Measurements from ENCODE around the gene HYAL4.
"Not testable (repeated sequence)": the region's sequence is repeated elsewhere in the genome, so short reads cannot be mapped to it uniquely, and the experiment has no call there.

HYAL4 gene

DNA sequence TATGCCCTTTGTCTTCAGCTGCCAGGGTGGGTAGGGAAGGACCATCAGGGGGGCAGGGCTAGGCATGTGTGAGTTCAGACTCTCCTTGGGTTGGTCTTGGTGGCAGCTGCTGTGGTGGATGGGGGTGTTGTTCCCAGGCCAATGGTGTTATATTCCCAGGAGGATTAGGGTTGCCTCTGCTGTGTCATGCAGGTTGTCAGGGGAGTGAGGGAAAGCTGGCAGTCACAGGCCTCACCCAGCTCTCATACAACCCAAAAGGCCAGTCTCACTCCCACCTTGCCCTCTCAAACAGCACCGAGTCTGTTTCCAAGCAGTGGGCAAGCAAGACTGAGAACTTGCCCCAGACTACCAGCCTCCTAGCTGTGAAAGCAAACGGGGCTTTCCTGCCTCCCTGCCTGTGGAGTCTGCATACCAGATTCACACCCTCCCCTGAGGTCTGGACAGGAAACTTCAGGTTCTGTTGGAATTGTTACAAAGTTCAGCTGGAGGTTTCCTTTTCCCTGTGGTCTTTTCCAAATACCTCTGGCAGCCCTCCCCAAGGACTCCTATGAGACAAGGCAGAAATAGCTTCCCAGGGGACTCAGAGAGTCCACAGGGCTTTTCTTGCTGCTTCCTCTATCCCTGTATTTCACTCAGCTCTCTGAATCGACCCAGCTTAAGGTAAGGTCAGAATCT lies 1.4 kb downstream of the HYAL4 start:
- no peaks in the 10 kb centered on the region for H3K36me3 ChIP-seq (ENCODE audit: low read length)
- H3K27me3 ChIP-seq (ENCODE audit: low read length): no peaks in the 10 kb centered on the region
- no peak overlapping the region for H3K9ac ChIP-seq (ENCODE audit: low read length)
- no peaks in the 10 kb centered on the region for H3K79me2 ChIP-seq (ENCODE audit: insufficient read depth, low read length)
- no peaks in the 10 kb centered on the region for H3K9me3 ChIP-seq (ENCODE audit: insufficient read depth, low read length)
- no peak overlapping the region for H2AFZ ChIP-seq (ENCODE audit: low read depth, low read length, severe bottlenecking)
- H3K9me2 ChIP-seq (replicated peaks; ENCODE audit: insufficient read depth, low read length): no peaks in the 10 kb centered on the region
- TF ChIP-seq, protein P1, sequence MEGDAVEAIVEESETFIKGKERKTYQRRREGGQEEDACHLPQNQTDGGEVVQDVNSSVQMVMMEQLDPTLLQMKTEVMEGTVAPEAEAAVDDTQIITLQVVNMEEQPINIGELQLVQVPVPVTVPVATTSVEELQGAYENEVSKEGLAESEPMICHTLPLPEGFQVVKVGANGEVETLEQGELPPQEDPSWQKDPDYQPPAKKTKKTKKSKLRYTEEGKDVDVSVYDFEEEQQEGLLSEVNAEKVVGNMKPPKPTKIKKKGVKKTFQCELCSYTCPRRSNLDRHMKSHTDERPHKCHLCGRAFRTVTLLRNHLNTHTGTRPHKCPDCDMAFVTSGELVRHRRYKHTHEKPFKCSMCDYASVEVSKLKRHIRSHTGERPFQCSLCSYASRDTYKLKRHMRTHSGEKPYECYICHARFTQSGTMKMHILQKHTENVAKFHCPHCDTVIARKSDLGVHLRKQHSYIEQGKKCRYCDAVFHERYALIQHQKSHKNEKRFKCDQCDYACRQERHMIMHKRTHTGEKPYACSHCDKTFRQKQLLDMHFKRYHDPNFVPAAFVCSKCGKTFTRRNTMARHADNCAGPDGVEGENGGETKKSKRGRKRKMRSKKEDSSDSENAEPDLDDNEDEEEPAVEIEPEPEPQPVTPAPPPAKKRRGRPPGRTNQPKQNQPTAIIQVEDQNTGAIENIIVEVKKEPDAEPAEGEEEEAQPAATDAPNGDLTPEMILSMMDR (IDR thresholded peaks at IDR 0.05; ENCODE audit: insufficient read depth, low read length, poor library complexity, severe bottlenecking): no peak
- no peak for TF ChIP-seq EZH2phosphoT487 (conservative IDR thresholded peaks at IDR 0.05; ENCODE audit: low read length)
- H3F3A ChIP-seq (ENCODE audit: insufficient read depth): no peaks in the 10 kb centered on the region
- H4K20me1 ChIP-seq (ENCODE audit: low read depth, low read length): no peaks in the 10 kb centered on the region
- no peak overlapping the region for H3K27ac ChIP-seq (ENCODE audit: low read depth, low read length)
- H3K4me3 ChIP-seq (ENCODE audit: insufficient read depth, low read length, poor library complexity, severe bottlenecking): no peak overlapping the region
- H3K4me2 ChIP-seq (ENCODE audit: low read depth, low read length, poor library complexity, severe bottlenecking): no peak overlapping the region

DNA sequence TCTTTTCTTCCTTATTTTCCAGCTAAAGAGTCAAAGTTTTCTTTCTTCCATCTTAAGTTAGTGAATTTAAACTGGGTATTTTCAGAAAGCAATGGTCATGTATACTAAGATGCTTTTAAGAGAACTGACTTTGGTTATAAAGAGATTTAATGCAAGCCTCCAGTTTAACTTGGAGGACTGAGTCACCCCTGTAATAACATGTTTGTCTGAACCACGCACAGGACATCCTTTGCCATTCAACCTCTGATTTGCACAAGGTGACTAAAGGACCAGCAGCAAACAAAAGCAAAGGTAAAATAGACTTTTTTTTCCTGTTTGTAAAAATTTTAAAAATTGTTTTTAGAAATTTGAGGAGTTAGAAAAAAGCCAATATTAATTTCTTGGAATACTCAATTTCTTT lies 2.9 kb downstream of the HYAL4 start:
- Histone ChIP-seq H3K9me3 (ENCODE audit: insufficient read depth, low read length) (no peaks in the 10 kb centered on the region), H3F3A (ENCODE audit: insufficient read depth) (no peaks in the 10 kb centered on the region), H4K20me1 (ENCODE audit: low read depth, low read length) (no peaks in the 10 kb centered on the region), H3K4me3 (ENCODE audit: insufficient read depth, low read length, poor library complexity, severe bottlenecking) (no peak overlapping the region), H3K79me2 (ENCODE audit: insufficient read depth, low read length) (no peaks in the 10 kb centered on the region), H3K27ac (ENCODE audit: low read depth, low read length) (no peak overlapping the region), H3K27me3 (ENCODE audit: low read length) (no peaks in the 10 kb centered on the region), H3K36me3 (ENCODE audit: low read length) (no peaks in the 10 kb centered on the region), H3K9me2 (replicated peaks; ENCODE audit: insufficient read depth, low read length) (no peaks in the 10 kb centered on the region), H2AFZ (ENCODE audit: low read depth, low read length, severe bottlenecking) (no peak overlapping the region), H3K9ac (ENCODE audit: low read length) (no peak overlapping the region), H3K4me2 (ENCODE audit: low read depth, low read length, poor library complexity, severe bottlenecking) (no peak overlapping the region)
- no peak for TF ChIP-seq EZH2phosphoT487 (conservative IDR thresholded peaks at IDR 0.05; ENCODE audit: low read length)
- TF ChIP-seq, protein P1 (IDR thresholded peaks at IDR 0.05; ENCODE audit: insufficient read depth, low read length, poor library complexity, severe bottlenecking): no peak

DNA sequence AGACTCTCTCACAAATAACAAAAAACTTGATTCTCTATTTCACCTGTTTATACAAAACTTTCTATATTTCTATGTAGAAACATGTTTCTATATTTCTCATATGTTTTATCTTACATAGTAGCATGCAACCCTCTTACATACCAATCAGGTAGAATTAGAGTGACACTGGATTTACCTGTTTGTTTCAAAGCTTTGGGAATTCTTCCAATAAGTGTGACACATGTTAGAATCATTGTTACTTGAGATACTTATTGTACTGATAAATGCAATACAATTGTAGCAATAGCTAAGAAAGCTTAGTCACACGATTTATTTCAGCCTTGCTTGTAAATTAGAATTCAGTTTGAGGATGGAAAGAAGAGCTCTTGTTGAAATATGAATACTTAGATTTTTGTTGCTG lies 4.9 kb downstream of the HYAL4 start:
- TF ChIP-seq, protein P1 (IDR thresholded peaks at IDR 0.05; ENCODE audit: insufficient read depth, low read length, poor library complexity, severe bottlenecking): no peak
- no peak for TF ChIP-seq EZH2phosphoT487 (conservative IDR thresholded peaks at IDR 0.05; ENCODE audit: low read length)
- Histone ChIP-seq H4K20me1 (ENCODE audit: low read depth, low read length) (no peaks in the 10 kb centered on the region), H2AFZ (ENCODE audit: low read depth, low read length, severe bottlenecking) (no peak overlapping the region), H3K9me3 (ENCODE audit: insufficient read depth, low read length) (no peaks in the 10 kb centered on the region), H3K27ac (ENCODE audit: low read depth, low read length) (no peak overlapping the region), H3F3A (ENCODE audit: insufficient read depth) (no peaks in the 10 kb centered on the region), H3K9me2 (replicated peaks; ENCODE audit: insufficient read depth, low read length) (no peaks in the 10 kb centered on the region), H3K9ac (ENCODE audit: low read length) (no peak overlapping the region), H3K4me3 (ENCODE audit: insufficient read depth, low read length, poor library complexity, severe bottlenecking) (no peak overlapping the region), H3K79me2 (ENCODE audit: insufficient read depth, low read length) (no peaks in the 10 kb centered on the region), H3K36me3 (ENCODE audit: low read length) (no peaks in the 10 kb centered on the region), H3K4me2 (ENCODE audit: low read depth, low read length, poor library complexity, severe bottlenecking) (no peak overlapping the region), H3K27me3 (ENCODE audit: low read length) (no peaks in the 10 kb centered on the region)

DNA sequence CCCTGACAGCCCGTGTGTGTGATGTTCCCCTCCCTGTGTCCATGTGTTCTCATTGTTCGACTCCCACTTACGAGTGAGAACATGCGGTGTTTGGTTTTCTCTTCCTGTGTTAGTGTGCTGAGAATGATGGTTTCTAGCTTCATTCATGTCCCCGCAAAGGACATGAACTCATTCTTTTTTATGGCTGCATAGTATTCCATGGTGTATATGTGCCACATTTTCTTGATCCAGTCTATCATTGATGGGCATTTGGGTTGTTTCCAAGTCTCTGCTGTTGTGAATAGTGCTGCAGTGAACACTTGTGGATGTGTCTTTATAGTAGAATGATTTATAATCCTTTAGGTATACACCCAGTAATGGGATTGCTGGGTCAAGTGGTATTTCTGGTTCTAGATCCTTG lies 6.4 kb downstream of the HYAL4 start:
- not testable (repeated sequence) for H3K27ac ChIP-seq (ENCODE audit: low read depth, low read length); H3K9me2 ChIP-seq (replicated peaks; ENCODE audit: insufficient read depth, low read length); H3K27me3 ChIP-seq (ENCODE audit: low read length); H3K9ac ChIP-seq (ENCODE audit: low read length); H3K4me3 ChIP-seq (ENCODE audit: insufficient read depth, low read length, poor library complexity, severe bottlenecking); H2AFZ ChIP-seq (ENCODE audit: low read depth, low read length, severe bottlenecking); H3F3A ChIP-seq (ENCODE audit: insufficient read depth); H3K4me2 ChIP-seq (ENCODE audit: low read depth, low read length, poor library complexity, severe bottlenecking); H3K36me3 ChIP-seq (ENCODE audit: low read length); H3K79me2 ChIP-seq (ENCODE audit: insufficient read depth, low read length); H3K9me3 ChIP-seq (ENCODE audit: insufficient read depth, low read length); H4K20me1 ChIP-seq (ENCODE audit: low read depth, low read length)

DNA sequence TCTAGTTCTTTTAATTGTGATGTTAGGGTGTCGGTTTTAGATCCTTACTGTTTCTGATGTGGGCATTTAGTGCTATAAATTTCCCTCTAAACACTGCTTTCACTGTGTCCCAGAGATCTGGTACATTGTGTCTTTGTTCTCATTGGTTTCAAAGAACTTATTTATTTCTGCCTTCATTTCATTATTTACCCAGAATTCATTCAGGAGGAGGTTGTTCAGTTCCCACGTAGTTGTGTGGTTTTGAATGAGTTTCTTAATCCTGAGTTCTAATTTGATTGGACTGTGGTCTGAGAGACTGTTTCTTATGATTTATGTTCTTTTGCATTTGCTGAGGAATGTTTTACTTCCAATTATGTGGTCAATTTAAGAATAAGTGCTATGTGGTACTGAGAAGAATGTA lies 9.3 kb downstream of the HYAL4 start:
- H3K79me2 ChIP-seq (ENCODE audit: insufficient read depth, low read length); H3F3A ChIP-seq (ENCODE audit: insufficient read depth); H3K4me2 ChIP-seq (ENCODE audit: low read depth, low read length, poor library complexity, severe bottlenecking); H3K9ac ChIP-seq (ENCODE audit: low read length); H2AFZ ChIP-seq (ENCODE audit: low read depth, low read length, severe bottlenecking); H4K20me1 ChIP-seq (ENCODE audit: low read depth, low read length); H3K4me3 ChIP-seq (ENCODE audit: insufficient read depth, low read length, poor library complexity, severe bottlenecking); H3K9me2 ChIP-seq (replicated peaks; ENCODE audit: insufficient read depth, low read length); H3K27me3 ChIP-seq (ENCODE audit: low read length); H3K27ac ChIP-seq (ENCODE audit: low read depth, low read length); H3K9me3 ChIP-seq (ENCODE audit: insufficient read depth, low read length); H3K36me3 ChIP-seq (ENCODE audit: low read length): not testable (repeated sequence)

DNA sequence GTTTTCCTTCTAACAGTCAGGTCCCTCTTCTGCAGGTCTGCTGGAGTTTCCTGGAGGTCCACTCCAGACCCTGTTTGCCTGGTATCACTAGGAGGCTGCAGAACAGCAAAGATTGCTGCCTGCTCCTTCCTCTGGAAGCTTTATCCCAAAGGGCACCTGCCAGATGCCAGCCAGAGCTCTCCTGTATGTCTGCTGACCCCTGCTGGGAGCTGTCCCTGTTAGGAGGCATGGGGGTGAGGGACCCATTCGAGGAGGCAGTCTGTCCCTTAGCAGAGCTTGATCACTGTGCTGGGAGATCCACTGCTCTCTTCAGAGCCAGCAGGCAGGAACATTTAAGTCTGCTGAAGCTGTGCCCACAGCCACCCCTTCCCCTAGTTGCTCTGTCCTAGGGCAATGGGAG lies 11.5 kb downstream of the HYAL4 start:
- not testable (repeated sequence) for H3K4me2 ChIP-seq (ENCODE audit: low read depth, low read length, poor library complexity, severe bottlenecking); H3F3A ChIP-seq (ENCODE audit: insufficient read depth); H3K79me2 ChIP-seq (ENCODE audit: insufficient read depth, low read length); H3K4me3 ChIP-seq (ENCODE audit: insufficient read depth, low read length, poor library complexity, severe bottlenecking); H3K9me3 ChIP-seq (ENCODE audit: insufficient read depth, low read length); H3K9me2 ChIP-seq (replicated peaks; ENCODE audit: insufficient read depth, low read length); H4K20me1 ChIP-seq (ENCODE audit: low read depth, low read length); H3K36me3 ChIP-seq (ENCODE audit: low read length); H3K27me3 ChIP-seq (ENCODE audit: low read length); H3K9ac ChIP-seq (ENCODE audit: low read length); H3K27ac ChIP-seq (ENCODE audit: low read depth, low read length); H2AFZ ChIP-seq (ENCODE audit: low read depth, low read length, severe bottlenecking)
